Stimulated activated memory B cell treated with anti-CD40 and anti-IgM and Interleukin-4, amounts not matched to agents 10 μg/mL and 1 μg/mL and 100 μg/mL, for 72 hours (primary cell): ENCODE results near the gene ACBD3.

Experiments
- ATAC-seq: fragments of 150-1000 bp; cut with Tn5 transposase; 2 replicates; pipeline ENCODE4 v1.10.0; 2021
- H3K27ac Mint-ChIP-seq: one replicate; pipeline ENCODE4 v1.8.0; 2022; ENCODE audit warnings: mild to moderate bottlenecking, mixed read lengths
- H3K27me3 Mint-ChIP-seq: one replicate; pipeline ENCODE4 v1.8.0; 2022; ENCODE audit warnings: mixed read lengths
- H3K36me3 Mint-ChIP-seq: one replicate; pipeline ENCODE4 v1.8.0; 2022; ENCODE audit warnings: mixed read lengths
- H3K4me1 Mint-ChIP-seq: one replicate; pipeline ENCODE4 v1.8.0; 2022; ENCODE audit warnings: mixed read lengths
- H3K4me3 Mint-ChIP-seq: one replicate; pipeline ENCODE4 v1.8.0; 2022; ENCODE audit warnings: mild to moderate bottlenecking, moderate library complexity, mixed read lengths
- H3K9me3 Mint-ChIP-seq: one replicate; pipeline ENCODE4 v1.8.0; 2022; ENCODE audit warnings: mixed read lengths

The ACBD3 gene

GRCh38 chr1:226117330-226117729, 69.2 kb downstream of the ACBD3 start:
- Mint-ChIP-seq H3K27me3 (no peaks in the 10 kb centered on the region), H3K9me3 (no peaks in the 10 kb centered on the region), H3K4me3 (no peak overlapping the region), H3K4me1 (peaks cover 41% of the 10 kb centered on the region), H3K27ac (no peak overlapping the region), H3K36me3 (no peaks in the 10 kb centered on the region)
- no peak for ATAC-seq

- H3K9me3 Mint-ChIP-seq = no peaks in the 10 kb centered on the region
- H3K4me1 Mint-ChIP-seq = peaks cover 48% of the 10 kb centered on the region
- no peak overlapping the region for H3K4me3 Mint-ChIP-seq
- H3K36me3 Mint-ChIP-seq = no peaks in the 10 kb centered on the region
- H3K27me3 Mint-ChIP-seq = no peaks in the 10 kb centered on the region
- ATAC-seq = no peak
- no peak overlapping the region for H3K27ac Mint-ChIP-seq
Observed at GRCh38 chr1:226116673-226117072, 69.9 kb downstream of the ACBD3 start.

- no peaks in the 10 kb centered on the region for H3K36me3 Mint-ChIP-seq
- ATAC-seq = no peak
- no peaks in the 10 kb centered on the region for H3K9me3 Mint-ChIP-seq
- peak overlapping the region; percentile 89 for H3K27ac Mint-ChIP-seq
- H3K27me3 Mint-ChIP-seq = no peaks in the 10 kb centered on the region
- H3K4me1 Mint-ChIP-seq = peaks cover 42% of the 10 kb centered on the region
- H3K4me3 Mint-ChIP-seq = peak overlapping the region; percentile 40
Observed at GRCh38 chr1:226112626-226113025, 73.9 kb downstream of the ACBD3 start.

- Mint-ChIP-seq H3K4me3 (peak overlapping the region; percentile 88), H3K36me3 (no peaks in the 10 kb centered on the region), H3K4me1 (peaks cover 45% of the 10 kb centered on the region), H3K27me3 (no peaks in the 10 kb centered on the region), H3K9me3 (no peaks in the 10 kb centered on the region), H3K27ac (peak overlapping the region; percentile 89)
- no peak for ATAC-seq
Observed at GRCh38 chr1:226111883-226112261, 74.7 kb downstream of the ACBD3 start.

- Mint-ChIP-seq H3K27ac (peak overlapping the region; percentile 89), H3K4me3 (peak overlapping the region; percentile 88), H3K27me3 (no peaks in the 10 kb centered on the region), H3K36me3 (no peaks in the 10 kb centered on the region), H3K9me3 (no peaks in the 10 kb centered on the region), H3K4me1 (peaks cover 45% of the 10 kb centered on the region)
- ATAC-seq = no peak
Observed at GRCh38 chr1:226111098-226111882, 75.3 kb downstream of the ACBD3 start.

GRCh38 chr1:226110249-226111097, 76.1 kb downstream of the ACBD3 start:
- Mint-ChIP-seq H3K36me3 (no peaks in the 10 kb centered on the region), H3K4me1 (peaks cover 45% of the 10 kb centered on the region), H3K4me3 (peak overlapping the region; percentile 88), H3K27ac (peak overlapping the region; percentile 89), H3K9me3 (no peaks in the 10 kb centered on the region), H3K27me3 (no peaks in the 10 kb centered on the region)
- peak; percentile 89 for ATAC-seq

GRCh38 chr1:226109829-226110248, 76.7 kb downstream of the ACBD3 start:
- peak; percentile 86 for ATAC-seq
- peaks cover 45% of the 10 kb centered on the region for H3K4me1 Mint-ChIP-seq
- H3K36me3 Mint-ChIP-seq = no peaks in the 10 kb centered on the region
- no peaks in the 10 kb centered on the region for H3K9me3 Mint-ChIP-seq
- peak overlapping the region; percentile 89 for H3K27ac Mint-ChIP-seq
- peak overlapping the region; percentile 88 for H3K4me3 Mint-ChIP-seq
- no peaks in the 10 kb centered on the region for H3K27me3 Mint-ChIP-seq

- Mint-ChIP-seq H3K27me3 (no peaks in the 10 kb centered on the region), H3K9me3 (no peaks in the 10 kb centered on the region)
- no peak for ATAC-seq
Observed at GRCh38 chr1:226108935-226109828, 77.4 kb downstream of the ACBD3 start.

GRCh38 chr1:226107471-226108460, 78.8 kb downstream of the ACBD3 start:
- H3K4me3 Mint-ChIP-seq = no peak overlapping the region
- H3K4me1 Mint-ChIP-seq = peaks cover 43% of the 10 kb centered on the region
- no peaks in the 10 kb centered on the region for H3K36me3 Mint-ChIP-seq
- ATAC-seq = no peak
- no peaks in the 10 kb centered on the region for H3K9me3 Mint-ChIP-seq
- peak overlapping the region; percentile 54 for H3K27ac Mint-ChIP-seq
- no peaks in the 10 kb centered on the region for H3K27me3 Mint-ChIP-seq

More at GRCh38 chr1:226108935-226109828, 77.4 kb downstream of the ACBD3 start:
- Mint-ChIP-seq H3K4me1 (peaks cover 45% of the 10 kb centered on the region), H3K4me3 (peak overlapping the region; percentile 88), H3K27ac (peak overlapping the region; percentile 89), H3K36me3 (no peaks in the 10 kb centered on the region)

- no peaks in the 10 kb centered on the region for H3K9me3 Mint-ChIP-seq
- H3K36me3 Mint-ChIP-seq = no peaks in the 10 kb centered on the region
- H3K4me1 Mint-ChIP-seq = peaks cover 35% of the 10 kb centered on the region
- no peak overlapping the region for H3K4me3 Mint-ChIP-seq
- ATAC-seq = no peak
- no peak overlapping the region for H3K27ac Mint-ChIP-seq
- no peaks in the 10 kb centered on the region for H3K27me3 Mint-ChIP-seq
Observed at GRCh38 chr1:226104671-226105121, 81.8 kb downstream of the ACBD3 start.

GRCh38 chr1:226100436-226101391, 85.8 kb downstream of the ACBD3 start:
- Mint-ChIP-seq H3K4me3 (peak overlapping the region; percentile 88), H3K27ac (peak overlapping the region; percentile 64), H3K36me3 (no peaks in the 10 kb centered on the region), H3K9me3 (no peaks in the 10 kb centered on the region), H3K27me3 (no peaks in the 10 kb centered on the region), H3K4me1 (peaks cover 15% of the 10 kb centered on the region)
- peak; percentile 62 for ATAC-seq

GRCh38 chr1:226098870-226099835, 87.4 kb downstream of the ACBD3 start:
- no peak overlapping the region for H3K27ac Mint-ChIP-seq
- no peaks in the 10 kb centered on the region for H3K9me3 Mint-ChIP-seq
- H3K27me3 Mint-ChIP-seq = no peaks in the 10 kb centered on the region
- no peaks in the 10 kb centered on the region for H3K36me3 Mint-ChIP-seq
- H3K4me3 Mint-ChIP-seq = no peak overlapping the region
- peaks cover 15% of the 10 kb centered on the region for H3K4me1 Mint-ChIP-seq
- no peak for ATAC-seq
